Heart left ventricle (tissue), 16 donors: Measurements from ENCODE around the gene CCBE1. TPM values are rescaled to one million over a fixed set of nuclear protein-coding genes. Genes with fewer than 3 reads are reported as not detected.
A peak's percentile ranks its signal among the peaks of the same experiment; 100 is the strongest.

Experiments used
- ATAC-seq, 4 donors: fragments of 200-7000 bp; cut with Tn5 transposase; one replicate each; pipeline ENCODE4 v1.9.1; 2020 to 2022; ENCODE audit warnings: moderate library complexity in 4 of 4, mild to moderate bottlenecking in 3 of 4, moderate number of reproducible peaks in 1 of 4
- DNase-seq, 5 donors: peaks; one replicate each; pipeline ENCODE4 v3.0.0-alpha.2; 2020
- H3K27ac ChIP-seq, 12 donors: fragments of 200-600 bp; sonication (generic) in 4 of 12; one replicate each; pipeline versions ENCODE4 v1.5.0 to v1.8.0; 2016 to 2022; ENCODE audit warnings: mild to moderate bottlenecking in 2 of 12
- H3K27me3 ChIP-seq, 9 donors: fragments of 200-600 bp; sonication (generic) in 2 of 9; one replicate each; pipeline versions ENCODE4 v1.5.1 to v1.8.0; 2016 to 2022; ENCODE audit warnings: mild to moderate bottlenecking in 3 of 9
- H3K36me3 ChIP-seq, 9 donors: fragments of 200-600 bp; sonication (generic) in 2 of 9; one replicate each; pipeline versions ENCODE4 v1.5.0 to v1.8.0; 2018 to 2022; ENCODE audit warnings: mild to moderate bottlenecking in 2 of 9
- H3K4me1 ChIP-seq, 12 donors: fragments of 200-600 bp; sonication (generic) in 4 of 12; one replicate each; pipeline versions ENCODE4 v1.5.0 to v1.8.0; 2016 to 2022; ENCODE audit warnings: mild to moderate bottlenecking in 3 of 12
- H3K4me3 ChIP-seq, 12 donors: fragments of 200-600 bp; sonication (generic) in 4 of 12; one replicate each; pipeline versions ENCODE4 v1.5.0 to v1.8.0; 2017 to 2022; ENCODE audit warnings: mild to moderate bottlenecking in 9 of 12, moderate library complexity in 4 of 12
- H3K9me3 ChIP-seq, 12 donors: fragments of 200-600 bp; sonication (generic) in 4 of 12; one replicate each; pipeline versions ENCODE4 v1.5.0 to v1.8.0; 2016 to 2022; ENCODE audit warnings: mild to moderate bottlenecking in 1 of 12
- POLR2A ChIP-seq, 2 donors: fragments of 450-650 bp; IDR thresholded peaks; one replicate each; pipeline ENCODE4 v1.6.1; 2017; ENCODE audit warnings: antibody characterized with exemption in 2 of 2, mild to moderate bottlenecking in 2 of 2, moderate library complexity in 2 of 2
- WGBS, 4 donors: extraction: QIAGEN DNeasy Blood & Tissue Kit in 2 of 4; methylation state at CpG; one replicate each; pipeline versions ENCODE4 v1.1.5 to v1.1.7; 2013 to 2018; 5-methylcytosine and 5-hydroxymethylcytosine counted together
- intact Hi-C, 10 donors: fragments of 100-400 bp; cut with DNase I; formaldehyde crosslinking; loops; one replicate each; pipeline versions ENCODE4 v1.11.1 to v1.14.2; 2022
- polyA plus RNA-seq, 2 donors: library from polyadenylated mRNA; stranded (reverse); fragments of 200-250 nt; gene quantifications; one replicate each; pipeline ENCODE4 v1.2.3, GENCODE V29; 2013
- total RNA-seq, 9 donors: library from RNA; depleted of rRNA in 2 of 9; stranded (reverse); fragments of >200 nt in 2 of 9; fragmentation: NEBNext Ultra II Directional in 3 of 9; extraction: Animal tissue kit (Norgen Biotek cat#: 25700) in 3 of 9; gene quantifications; one replicate each; pipeline versions ENCODE4 v1.1.0 to v1.2.4, GENCODE V29; 2016 to 2023
- TF ChIP-seq, protein P1 (sequence below), 12 donors: fragments of 200-600 bp; sonication (generic) in 4 of 12; IDR thresholded peaks; one replicate each; pipeline versions ENCODE4 v1.5.0 to v1.8.0; 2018 to 2022; ENCODE audit warnings: antibody characterized with exemption in 12 of 12, mild to moderate bottlenecking in 5 of 12
- donor health status: ischemic (EF 13 %, LVEDD 7.1; RV severe dilation, severe dysfunction).
- donor health status: healthy with polysubstance abuse.
- donor health status: DM: no; HTN: yes; CAD: no.
- donor health status: DM: no; HTN: no; CAD: no.
- donor health status: ischemic (EF 25% LVEDD 6.9; RV normal size, moderate dysfunction).
- donor health status: ischemic (EF 25% LVEDD 5.7; RV mildly dilated, moderate dysfunction).
- donor health status: healthy.
- donor health status: DM: yes; HTN: yes; CAD: no.
- donor health status: ischemic (EF 35%, LVEDD 5.7; RV mildly dilated, moderate dysfunction).
- donor health status: nonischemic (EF 11% LVEDD 7.7; RV severe dilation, severe dysfunction).
- donor health status: DM: yes; HTN: yes; CAD: no.
- donor health status: PGD.
- donor health status: ischemic (EF 29% LVEDD 5.4; RV normal size, mild dysfunction).
- donor health status: nonischemic (EF 23%, LVEDD 6.1; RV moderate dilation, normal function).

CCBE1 gene
- total and polyA plus RNA-seq, 11 donors = 0.15 to 6.3 (median 0.74) TPM

DNA sequence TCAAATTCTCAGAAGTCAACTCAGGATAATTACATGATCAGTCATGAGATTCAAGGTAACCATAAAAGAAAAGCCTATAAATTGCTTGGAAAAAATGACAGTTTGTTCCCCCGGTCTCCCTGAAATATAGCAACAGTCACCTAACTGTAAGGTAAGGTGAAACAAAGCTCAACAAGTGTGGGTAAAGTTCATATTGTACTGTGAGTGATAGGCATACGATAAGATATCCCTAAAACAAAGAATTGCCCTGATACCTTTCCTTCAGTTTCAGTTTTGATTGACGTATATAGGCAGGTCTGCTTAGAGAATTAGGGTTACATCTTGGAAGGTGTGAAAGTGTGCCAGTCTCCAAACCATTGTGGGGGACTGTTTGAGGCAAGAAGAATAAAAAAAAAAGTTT lies 4.0 kb upstream of the CCBE1 start:
- 63 to 95% (median 78%) methylated on average over 3 of the region's 3 CpGs for WGBS, 4 donors
- no peak for ATAC-seq
- Histone ChIP-seq H3K4me1 (peaks cover 0 to 15% (median 10%) of the 10 kb centered on the region in 12 donors), H3K4me3 (no peak overlapping the region), H3K27me3 (peaks cover 0 to 53% (median 19%) of the 10 kb centered on the region in 9 donors), H3K9me3 (no peaks in the 10 kb centered on the region), H3K27ac (peak overlapping the region in 1 of 12 donors; percentile 44), H3K36me3 (no peaks in the 10 kb centered on the region)
- DNase-seq = no peak
- intact Hi-C loops = loop anchor here in 1 of 10 donors (5.0 kb wide), 1 partner anchor 121 kb away; no protein-coding TSS in a partner anchor
- TF ChIP-seq, protein P1, sequence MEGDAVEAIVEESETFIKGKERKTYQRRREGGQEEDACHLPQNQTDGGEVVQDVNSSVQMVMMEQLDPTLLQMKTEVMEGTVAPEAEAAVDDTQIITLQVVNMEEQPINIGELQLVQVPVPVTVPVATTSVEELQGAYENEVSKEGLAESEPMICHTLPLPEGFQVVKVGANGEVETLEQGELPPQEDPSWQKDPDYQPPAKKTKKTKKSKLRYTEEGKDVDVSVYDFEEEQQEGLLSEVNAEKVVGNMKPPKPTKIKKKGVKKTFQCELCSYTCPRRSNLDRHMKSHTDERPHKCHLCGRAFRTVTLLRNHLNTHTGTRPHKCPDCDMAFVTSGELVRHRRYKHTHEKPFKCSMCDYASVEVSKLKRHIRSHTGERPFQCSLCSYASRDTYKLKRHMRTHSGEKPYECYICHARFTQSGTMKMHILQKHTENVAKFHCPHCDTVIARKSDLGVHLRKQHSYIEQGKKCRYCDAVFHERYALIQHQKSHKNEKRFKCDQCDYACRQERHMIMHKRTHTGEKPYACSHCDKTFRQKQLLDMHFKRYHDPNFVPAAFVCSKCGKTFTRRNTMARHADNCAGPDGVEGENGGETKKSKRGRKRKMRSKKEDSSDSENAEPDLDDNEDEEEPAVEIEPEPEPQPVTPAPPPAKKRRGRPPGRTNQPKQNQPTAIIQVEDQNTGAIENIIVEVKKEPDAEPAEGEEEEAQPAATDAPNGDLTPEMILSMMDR (IDR thresholded peaks at IDR 0.05) = no peak
- no peak for TF ChIP-seq POLR2A (IDR thresholded peaks at IDR 0.05)

DNA sequence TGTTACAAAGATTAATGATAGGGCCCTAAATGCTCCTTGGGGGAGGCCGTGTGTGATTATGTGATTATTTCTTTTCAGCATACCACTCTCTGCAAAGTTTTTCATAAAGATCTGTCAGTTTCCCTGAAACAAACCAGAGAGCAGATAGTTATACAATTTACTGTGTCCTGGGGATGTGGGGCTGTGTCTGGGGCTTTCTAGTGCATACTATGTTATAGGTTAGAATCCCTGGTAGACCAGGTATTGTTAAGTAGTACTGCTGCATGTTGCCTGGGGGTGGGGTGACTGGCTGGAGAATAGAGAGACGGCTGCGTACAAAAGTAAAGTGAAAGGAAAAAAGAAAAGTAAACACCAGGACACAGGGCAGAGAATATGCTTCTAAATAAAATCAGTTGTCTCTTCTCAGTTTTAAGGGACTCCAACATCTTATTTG lies 3.3 kb upstream of the CCBE1 start:
- Histone ChIP-seq H3K9me3 (no peaks in the 10 kb centered on the region), H3K27me3 (peaks cover 0 to 60% (median 19%) of the 10 kb centered on the region in 9 donors), H3K4me1 (peaks cover 0 to 18% (median 10%) of the 10 kb centered on the region in 12 donors), H3K36me3 (no peaks in the 10 kb centered on the region), H3K4me3 (no peak overlapping the region), H3K27ac (peak overlapping the region in 1 of 12 donors; percentile 44)
- TF ChIP-seq POLR2A (IDR thresholded peaks at IDR 0.05) = no peak
- TF ChIP-seq, protein P1 (IDR thresholded peaks at IDR 0.05) = no peak
- no peak for DNase-seq
- ATAC-seq = no peak
- intact Hi-C loops = loop anchor here in 1 of 10 donors (5.0 kb wide), 1 partner anchor 122 kb away; no protein-coding TSS in a partner anchor
- WGBS, 4 donors = 82 to 88% (median 84%) methylated on average over 3 of the region's 3 CpGs

DNA sequence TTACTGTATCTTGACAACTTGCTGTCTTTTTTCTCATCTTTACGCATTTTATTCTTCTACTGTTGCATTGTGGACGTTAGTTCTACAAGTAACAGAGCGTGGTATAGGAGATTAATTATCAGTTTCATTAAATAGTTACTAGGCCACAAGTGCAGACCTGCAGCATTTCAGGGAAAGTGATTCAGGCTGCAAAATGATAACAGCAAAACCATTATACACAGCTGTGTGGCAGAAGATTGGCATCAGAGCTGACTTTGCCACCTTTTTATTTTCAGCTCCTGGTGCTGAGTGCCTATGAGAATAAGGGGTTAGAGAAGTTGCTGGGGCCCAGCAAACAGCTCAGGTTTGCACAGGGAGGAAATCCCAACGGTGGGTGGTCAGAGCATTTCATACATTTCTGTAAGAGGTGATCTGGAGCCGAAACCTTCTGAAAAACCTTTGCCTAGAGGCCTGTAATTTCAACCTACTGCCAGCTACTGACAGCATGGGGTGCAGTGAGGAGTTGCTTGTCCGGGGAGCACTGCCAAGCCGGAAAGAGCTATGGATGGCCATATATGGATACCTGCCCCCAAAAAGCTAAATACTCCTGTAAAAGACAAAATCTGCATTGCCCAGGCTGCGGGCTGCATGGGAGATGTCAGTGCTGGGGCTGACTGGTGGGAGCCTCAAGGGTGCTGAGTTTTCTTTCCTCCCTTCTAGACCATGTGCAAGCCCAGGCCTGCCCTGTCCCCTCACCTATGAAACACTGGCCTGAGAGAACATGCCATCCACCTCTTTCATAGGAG lies 2.7 kb upstream of the CCBE1 start:
- H3K27me3 ChIP-seq = peaks cover 0 to 66% (median 19%) of the 10 kb centered on the region in 9 donors
- TF ChIP-seq, protein P1 (IDR thresholded peaks at IDR 0.05) = no peak
- DNase-seq = no peak
- intact Hi-C loops = loop anchor here in 8 of 10 donors (5.0 to 10.0 kb wide), 9 partner anchors 68 to 245 kb away; no protein-coding TSS in a partner anchor
- peaks cover 0 to 18% (median 10%) of the 10 kb centered on the region in 12 donors for H3K4me1 ChIP-seq
- no peaks in the 10 kb centered on the region for H3K36me3 ChIP-seq
- no peaks in the 10 kb centered on the region for H3K9me3 ChIP-seq
- peak overlapping the region in 1 of 12 donors; percentile 44 for H3K27ac ChIP-seq
- no peak for ATAC-seq
- H3K4me3 ChIP-seq = no peak overlapping the region
- 81 to 85% (median 84%) methylated on average over 8 of the region's 8 CpGs for WGBS, 4 donors

DNA sequence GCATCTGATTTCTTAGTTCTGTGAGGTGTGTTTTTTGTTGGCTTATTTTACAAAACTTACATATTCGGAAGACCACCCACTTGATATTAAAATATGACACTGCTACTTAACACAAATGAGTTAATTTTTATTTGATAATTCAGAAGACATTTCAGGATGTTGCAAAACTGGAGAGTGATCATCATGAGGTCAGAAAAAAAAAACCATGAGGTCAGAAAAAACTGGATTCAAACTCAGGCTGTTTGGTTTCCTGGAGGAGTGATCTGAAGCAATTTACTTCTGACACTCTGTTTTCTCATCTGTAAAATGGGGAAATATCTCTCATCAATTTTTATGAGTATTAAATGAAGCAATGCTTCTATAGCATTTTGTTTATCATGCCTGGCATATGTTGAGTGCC lies 1.8 kb upstream of the CCBE1 start:
- WGBS, 4 donors = 92 to 99% (median 95%) methylated on average over 1 of the region's 1 CpG
- Histone ChIP-seq H3K27me3 (peaks cover 0 to 71% (median 19%) of the 10 kb centered on the region in 9 donors), H3K9me3 (no peaks in the 10 kb centered on the region), H3K4me3 (no peak overlapping the region), H3K36me3 (no peaks in the 10 kb centered on the region), H3K4me1 (peaks cover 0 to 18% (median 10%) of the 10 kb centered on the region in 12 donors), H3K27ac (peak overlapping the region in 1 of 12 donors; percentile 86)
- no peak for ATAC-seq
- TF ChIP-seq POLR2A (IDR thresholded peaks at IDR 0.05) = no peak
- TF ChIP-seq, protein P1 (IDR thresholded peaks at IDR 0.05) = no peak
- intact Hi-C loops = loop anchor here in 8 of 10 donors (5.0 to 10.0 kb wide), 9 partner anchors 67 to 244 kb away; no protein-coding TSS in a partner anchor
- no peak for DNase-seq
